Limb (tissue), 2 donors: ENCODE data around the gene SMAD4.
A peak's percentile ranks its signal among the peaks of the same experiment; 100 is the strongest.
"Not testable (repeated sequence)": the region's sequence is repeated elsewhere in the genome, so short reads cannot be mapped to it uniquely, and the experiment has no call there.

ENCODE experiments used
- DNase-seq, 2 donors: peaks; one replicate each; pipeline ENCODE4 v3.0.0-alpha.2; 2016; ENCODE audit errors: extremely low spot score in 2 of 2

Gene SMAD4

DNA sequence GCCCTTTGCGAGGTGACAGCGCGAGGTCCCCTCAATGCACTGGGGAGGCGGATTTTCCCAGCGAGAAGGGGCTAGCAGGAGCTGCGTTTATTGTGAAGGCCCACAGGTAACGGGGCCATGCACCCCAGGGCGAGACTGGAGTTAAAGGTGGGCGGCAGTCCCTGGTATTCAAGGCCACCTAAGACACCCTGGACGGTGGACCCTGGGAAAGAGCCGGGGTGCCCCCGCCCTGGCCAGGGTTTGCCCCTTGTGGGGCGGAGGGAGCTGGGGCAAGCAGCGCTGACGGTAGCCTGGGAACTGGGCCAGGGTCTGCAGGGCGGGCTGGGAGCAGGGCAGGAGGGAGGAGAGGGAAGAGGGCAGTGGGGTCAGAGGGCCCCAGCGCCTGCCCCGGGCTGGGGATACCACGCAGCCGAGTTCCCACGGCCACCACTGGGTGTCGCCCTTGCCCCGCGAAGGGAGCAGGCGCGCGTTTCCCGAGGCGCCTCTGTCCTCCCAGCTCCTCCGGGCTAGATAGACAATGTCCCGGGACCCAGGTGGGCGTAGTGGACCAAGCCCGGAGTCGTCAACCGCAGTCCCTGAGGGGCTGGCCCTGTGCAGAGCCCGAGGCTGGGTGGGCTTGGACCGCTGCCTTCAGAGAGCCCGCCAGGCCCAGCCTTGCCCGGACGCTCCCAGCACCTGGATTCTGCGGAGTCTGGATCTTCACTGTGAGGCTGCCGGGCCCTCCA, 80.2 kb downstream of the SMAD4 start:
- peak; percentile 59 to 83 for DNase-seq

GRCh38 chr18:51111633-51112355, 81.8 kb downstream of the SMAD4 start:
- not testable (repeated sequence) for DNase-seq

GRCh38 chr18:51116996-51117395, 87.0 kb downstream of the SMAD4 start:
- not testable (repeated sequence) for DNase-seq

DNA sequence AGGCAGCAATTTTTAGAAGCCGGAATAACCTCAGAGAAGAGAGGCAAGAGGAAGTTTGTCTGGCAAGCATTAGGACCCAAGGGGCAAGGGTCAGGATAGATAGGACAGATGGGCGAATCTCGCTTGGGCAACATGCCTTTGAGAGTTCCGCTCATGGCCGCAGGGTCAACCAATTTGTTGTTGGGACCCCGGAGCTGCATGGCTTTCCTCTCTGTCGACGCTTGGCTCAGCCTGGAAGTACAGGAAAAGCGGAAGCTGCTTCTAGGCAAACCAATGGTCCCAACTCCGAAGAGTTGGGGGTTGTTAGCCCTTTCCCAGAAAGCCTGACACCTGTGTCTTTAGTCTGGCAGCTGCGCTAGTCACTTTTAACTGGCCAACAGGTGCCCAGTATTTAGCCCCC, 89.5 kb downstream of the SMAD4 start:
- not testable (repeated sequence) for DNase-seq

DNA sequence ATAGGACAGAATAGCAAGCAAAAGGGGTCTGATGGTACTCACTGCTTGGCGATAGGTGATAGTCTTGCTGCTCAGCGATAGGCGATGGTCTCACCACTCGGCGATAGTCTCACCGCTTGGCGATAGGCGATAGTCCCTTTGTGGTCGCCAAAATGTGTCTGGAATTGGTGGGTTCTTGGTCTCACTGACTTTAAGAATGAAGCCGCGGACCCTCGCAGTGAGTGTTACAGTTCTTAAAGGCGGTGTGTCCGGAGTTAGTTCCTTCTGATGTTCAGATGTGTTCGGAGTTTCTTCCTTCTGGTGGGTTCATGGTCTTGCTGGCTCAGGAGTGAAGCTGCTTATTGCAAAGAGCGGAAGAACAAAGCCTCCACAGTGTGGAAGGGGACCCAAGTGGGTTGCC, 90.0 kb downstream of the SMAD4 start:
- DNase-seq = not testable (repeated sequence)

DNA sequence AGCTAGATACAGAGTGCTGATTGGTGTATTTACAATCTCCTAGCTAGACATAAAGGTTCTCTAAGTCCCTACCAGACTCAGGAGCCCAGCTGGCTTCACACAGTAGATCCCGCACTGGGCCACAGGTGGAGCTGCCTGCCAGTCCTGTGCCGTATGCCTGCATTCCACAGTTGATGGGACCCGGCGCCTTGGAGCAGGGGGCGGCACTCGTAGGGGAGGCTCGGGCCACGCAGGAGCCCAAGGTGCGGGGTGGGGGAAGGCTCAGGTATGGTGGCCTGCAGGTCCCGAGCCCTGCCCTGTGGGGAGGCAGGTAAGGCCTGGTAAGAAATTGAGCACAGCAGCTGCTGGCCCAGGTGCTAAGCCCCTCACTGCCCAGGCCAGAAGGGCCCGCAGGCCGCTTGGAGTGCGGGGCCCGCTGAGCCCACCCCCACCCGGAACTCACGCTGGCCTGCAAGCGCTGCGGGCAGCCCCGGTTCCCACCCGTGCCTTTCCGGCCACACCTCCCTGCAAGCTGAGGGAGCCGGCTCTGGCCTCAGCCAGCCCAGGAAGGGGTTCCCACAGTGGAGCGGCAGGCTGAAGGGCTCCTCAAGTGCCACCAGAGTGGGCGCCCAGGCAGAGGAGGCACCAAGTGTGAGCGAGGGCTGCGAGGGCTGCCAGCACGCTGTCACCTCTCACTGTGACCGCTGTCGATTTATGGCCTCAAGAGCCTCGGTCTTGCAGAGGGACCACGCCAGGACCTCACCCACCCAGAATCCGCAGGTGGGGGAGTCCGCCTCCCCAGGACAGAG, 91.0 kb downstream of the SMAD4 start:
- no peak for DNase-seq

DNA sequence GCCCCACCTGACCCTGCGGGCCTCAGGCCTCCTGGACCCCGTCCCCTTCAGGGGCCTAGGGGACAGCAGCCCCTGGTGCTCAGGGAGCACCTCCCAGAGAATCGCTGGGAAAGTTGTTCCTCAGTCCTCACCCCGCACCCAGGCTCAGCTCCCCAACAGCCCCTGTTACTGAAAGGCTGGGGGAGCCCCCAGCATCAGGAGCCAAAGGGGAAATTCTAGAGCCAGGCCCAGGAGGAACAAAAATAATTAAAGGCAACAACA, 91.5 kb downstream of the SMAD4 start:
- no peak for DNase-seq

DNA sequence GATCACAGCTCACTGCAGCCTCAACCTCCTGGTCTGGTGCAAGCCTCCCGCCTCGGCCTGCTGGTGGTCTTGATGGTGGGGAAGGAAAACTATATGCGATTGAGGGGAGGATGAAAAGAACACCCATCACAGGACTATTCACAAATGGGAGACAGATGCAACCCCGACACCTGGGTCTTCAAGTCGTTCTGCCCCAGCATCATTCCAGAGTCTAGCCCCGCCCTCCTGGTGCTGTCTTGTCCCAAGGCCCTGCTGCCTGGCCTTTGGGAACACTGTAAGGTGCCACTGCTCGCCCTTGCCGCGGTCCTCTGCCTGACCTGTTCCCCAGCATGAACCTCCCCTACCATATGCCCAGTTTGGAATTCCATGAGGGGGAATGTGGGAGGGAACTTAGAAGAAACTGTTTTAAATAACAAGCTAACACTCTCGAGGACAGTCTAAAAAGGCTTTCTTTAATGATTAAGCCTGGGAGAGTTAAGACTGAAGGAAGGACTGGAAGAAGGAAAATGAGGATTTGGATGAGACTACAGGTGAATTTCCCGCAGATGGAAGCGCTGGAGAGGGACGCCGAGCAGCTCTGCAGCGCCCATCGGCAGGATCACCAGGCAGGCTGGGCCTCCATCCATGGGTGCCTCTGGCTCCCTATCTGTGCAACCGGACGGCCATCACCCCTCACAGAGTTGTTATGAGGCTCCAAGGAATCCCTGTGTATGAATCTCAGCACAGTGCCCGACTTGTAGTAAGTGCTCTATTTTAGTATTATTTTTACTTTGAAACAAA, 92.4 kb downstream of the SMAD4 start:
- no peak for DNase-seq

GRCh38 chr18:51123046-51123395, 93.0 kb downstream of the SMAD4 start:
- no peak for DNase-seq

- no peak for DNase-seq
Measured at GRCh38 chr18:51123481-51123880, 93.5 kb downstream of the SMAD4 start.

DNA sequence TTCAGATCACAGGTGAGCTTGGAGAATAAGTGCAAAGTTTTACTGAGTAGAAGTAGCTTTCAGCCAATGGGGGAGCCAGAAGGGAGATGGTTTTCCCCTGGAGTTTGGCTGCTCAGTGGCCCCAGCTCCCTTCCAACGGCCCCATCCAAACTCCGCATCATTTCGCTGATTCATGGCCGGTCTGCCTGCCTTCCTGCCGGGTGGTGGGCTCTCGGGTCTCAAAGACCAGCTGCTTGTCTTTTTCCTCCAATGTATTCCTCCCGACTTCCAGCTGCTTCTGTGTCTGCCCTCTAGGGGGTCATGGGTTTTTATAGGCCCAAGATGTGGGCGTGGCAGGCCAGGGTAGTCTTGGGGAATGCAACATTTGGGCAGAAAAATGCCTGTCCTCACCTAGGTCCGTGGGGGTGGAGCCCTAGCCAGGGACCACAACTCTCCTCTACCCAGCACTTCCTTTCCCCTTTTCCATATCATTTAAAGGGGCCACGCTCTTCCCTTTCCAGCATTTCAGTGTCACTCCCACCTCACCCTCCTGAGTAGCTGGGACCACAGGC, 94.0 kb downstream of the SMAD4 start:
- DNase-seq = no peak

GRCh38 chr18:51125976-51126375, 96.0 kb downstream of the SMAD4 start:
- no peak for DNase-seq

DNA sequence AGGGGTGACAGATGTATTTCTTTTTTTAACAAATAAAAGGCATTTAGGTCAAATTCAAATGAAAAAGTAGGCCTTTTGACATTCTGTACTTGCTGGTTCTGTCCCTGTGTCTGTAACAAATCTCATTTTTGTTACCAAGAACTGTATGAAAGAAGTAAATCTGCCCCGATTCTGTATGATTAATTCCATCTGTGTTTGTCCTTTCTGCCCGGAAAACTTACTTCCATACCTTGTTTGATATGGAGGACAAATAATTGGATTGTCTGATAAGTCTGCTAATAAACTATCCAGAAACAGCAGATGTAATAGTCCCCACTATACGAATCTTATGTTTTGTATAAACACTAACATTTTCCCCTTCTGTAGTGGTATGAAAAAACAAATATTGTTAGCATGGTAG, 97.7 kb downstream of the SMAD4 start:
- DNase-seq = no peak

DNA sequence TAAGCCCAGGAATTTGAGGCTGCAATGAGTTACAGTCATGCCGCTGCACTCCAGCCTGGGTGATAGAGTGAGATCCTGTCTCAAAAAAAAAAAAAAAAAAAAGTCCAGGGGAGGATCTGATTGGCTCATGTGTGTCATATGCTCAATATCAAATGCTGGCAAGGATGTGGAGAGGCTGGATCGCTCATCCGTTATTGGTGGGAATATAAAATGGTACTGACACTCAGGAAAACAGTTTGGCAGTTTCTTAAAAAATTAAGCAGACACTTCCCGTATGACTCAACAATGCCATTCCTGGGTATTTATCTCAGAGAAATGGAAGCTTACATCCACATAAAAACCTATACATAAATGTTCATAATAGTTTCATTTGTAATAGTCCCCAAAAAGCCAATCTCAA, 98.5 kb downstream of the SMAD4 start:
- DNase-seq = no peak

DNA sequence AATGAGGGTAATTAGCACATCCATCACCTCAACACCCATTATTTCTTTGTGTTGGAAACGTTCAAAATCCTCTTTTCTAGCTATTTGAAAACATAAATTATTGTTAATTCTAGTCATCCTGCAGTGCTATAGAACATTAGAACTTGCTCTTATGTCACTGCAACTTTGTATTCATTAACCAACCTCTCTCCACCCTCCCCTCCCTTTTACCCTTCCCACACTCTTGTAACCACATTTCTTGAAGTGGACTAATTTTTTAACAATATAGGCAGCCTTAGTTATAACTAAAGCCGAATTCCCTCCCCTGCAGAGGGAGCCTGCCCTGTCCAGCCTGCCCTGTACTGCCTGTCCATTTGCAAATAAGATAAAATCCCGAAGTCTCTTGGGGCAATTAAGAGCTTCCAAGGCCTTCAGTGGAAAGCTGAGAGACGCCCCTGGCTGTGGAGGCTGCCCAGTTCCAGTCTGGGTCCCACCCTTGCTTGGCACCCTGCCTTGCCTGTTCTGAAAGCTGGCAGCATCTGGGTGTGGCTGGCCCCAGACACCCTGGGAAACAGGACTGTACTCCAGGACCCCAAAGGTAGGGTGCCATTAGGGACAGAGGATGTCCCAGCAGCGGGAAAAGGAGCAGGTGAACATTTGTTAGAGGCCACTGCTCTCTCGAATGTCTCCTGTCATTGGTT, 102.4 kb downstream of the SMAD4 start:
- no peak for DNase-seq

DNA sequence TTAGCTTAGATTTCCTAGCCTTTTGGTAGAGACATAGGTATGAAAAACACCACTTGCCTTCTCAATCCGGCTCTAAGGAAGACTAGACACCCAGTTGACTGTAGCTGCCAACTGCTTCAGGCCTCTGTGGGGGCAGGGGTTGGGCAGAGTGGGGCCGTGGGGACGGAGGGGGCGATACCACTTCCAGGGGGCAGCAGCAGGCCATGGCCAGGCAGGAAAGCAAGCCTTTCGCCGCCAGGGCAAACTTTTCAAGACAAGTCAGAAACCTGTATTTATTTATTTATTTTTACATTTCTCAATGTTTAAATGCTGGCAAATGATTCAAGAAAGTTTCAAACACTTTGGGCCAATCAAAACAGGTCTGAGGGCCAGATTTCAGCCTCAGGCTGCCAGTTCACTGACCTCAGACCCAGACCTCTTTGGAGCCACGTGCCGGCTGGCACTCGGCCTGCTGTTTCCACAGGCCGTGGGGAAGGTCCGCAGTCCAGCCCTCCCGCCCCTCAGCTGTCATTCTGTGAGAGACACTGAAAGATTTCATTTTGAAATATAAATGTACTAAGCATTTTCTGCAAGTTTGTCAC, 103.7 kb downstream of the SMAD4 start:
- DNase-seq = no peak
